ENCODE data around the gene NQO2.

DNA sequence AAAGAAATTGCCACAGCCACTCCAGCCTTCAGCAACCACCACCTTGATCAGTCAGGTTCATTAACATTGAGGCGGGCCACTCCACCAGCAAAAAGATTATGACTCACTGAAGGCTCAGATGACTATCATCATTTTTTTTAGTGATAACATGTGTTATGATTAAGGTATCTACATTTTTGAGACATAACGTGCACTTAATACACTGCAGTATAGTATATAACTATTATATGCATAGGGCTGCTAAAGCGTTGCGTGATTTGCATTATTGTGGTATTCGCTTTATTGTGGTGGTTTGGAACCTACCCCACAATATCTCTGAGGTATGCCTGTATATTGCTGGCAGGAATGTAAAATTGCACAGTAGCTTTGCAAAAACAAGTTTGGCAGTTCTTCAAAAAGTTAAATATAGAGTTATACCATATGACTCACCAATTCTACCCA lies 61.8 kb downstream of the NQO2 start:
- TF ChIP-seq, protein P1, sequence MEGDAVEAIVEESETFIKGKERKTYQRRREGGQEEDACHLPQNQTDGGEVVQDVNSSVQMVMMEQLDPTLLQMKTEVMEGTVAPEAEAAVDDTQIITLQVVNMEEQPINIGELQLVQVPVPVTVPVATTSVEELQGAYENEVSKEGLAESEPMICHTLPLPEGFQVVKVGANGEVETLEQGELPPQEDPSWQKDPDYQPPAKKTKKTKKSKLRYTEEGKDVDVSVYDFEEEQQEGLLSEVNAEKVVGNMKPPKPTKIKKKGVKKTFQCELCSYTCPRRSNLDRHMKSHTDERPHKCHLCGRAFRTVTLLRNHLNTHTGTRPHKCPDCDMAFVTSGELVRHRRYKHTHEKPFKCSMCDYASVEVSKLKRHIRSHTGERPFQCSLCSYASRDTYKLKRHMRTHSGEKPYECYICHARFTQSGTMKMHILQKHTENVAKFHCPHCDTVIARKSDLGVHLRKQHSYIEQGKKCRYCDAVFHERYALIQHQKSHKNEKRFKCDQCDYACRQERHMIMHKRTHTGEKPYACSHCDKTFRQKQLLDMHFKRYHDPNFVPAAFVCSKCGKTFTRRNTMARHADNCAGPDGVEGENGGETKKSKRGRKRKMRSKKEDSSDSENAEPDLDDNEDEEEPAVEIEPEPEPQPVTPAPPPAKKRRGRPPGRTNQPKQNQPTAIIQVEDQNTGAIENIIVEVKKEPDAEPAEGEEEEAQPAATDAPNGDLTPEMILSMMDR (IDR thresholded peaks at IDR 0.05), result no peak
- TF ChIP-seq POLR2A (IDR thresholded peaks at IDR 0.05) (no peak), POLR2AphosphoS5 (IDR thresholded peaks at IDR 0.05) (no peak)
